Measurements from ENCODE around the gene SYCE3.

DNA sequence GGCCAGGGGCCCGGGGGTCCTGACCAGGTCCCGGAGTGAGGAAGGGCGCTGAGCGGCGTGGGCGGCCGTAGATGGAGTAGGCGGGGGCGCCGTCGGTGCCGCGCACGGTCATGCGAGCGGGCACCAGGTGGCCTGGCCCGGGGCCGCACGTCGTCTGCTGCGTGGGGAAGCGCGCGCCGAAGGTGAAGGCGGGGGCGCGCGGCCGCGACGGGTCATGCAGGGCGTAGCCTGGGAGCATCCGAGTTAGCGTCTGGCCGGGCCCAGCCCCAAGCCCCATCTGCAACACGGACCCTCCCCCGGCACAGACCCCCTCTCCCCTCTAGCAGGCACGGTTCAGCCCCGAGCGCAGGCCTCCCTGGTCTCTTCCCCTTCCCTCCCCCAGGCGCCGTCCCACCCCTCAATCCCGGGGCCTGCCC lies 31.2 kb downstream of the SYCE3 start:
- TF ChIP-seq JUND (IDR thresholded peaks at IDR 0.05) (no peak), USF1 (IDR thresholded peaks at IDR 0.05; ENCODE audit: borderline replicate concordance, low read depth) (no peak), CTCF (IDR thresholded peaks at IDR 0.05) (no peak), RXRA (IDR thresholded peaks at IDR 0.05; ENCODE audit: borderline replicate concordance, low read depth) (no peak), USF2 (IDR thresholded peaks at IDR 0.05; ENCODE audit: borderline replicate concordance, low read depth, low read length) (no peak), GABPA (IDR thresholded peaks at IDR 0.05; ENCODE audit: low read depth) (no peak), ZBTB33 (IDR thresholded peaks at IDR 0.05; ENCODE audit: borderline replicate concordance, low read depth) (no peak), RFX5 (IDR thresholded peaks at IDR 0.05; ENCODE audit: low read length) (no peak), TEAD4 (IDR thresholded peaks at IDR 0.05; ENCODE audit: borderline replicate concordance, insufficient read depth) (no peak), SMC3 (IDR thresholded peaks at IDR 0.05; ENCODE audit: low read depth, low read length) (no peak), MAX (IDR thresholded peaks at IDR 0.05; ENCODE audit: low read depth) (no peak)
